Lower leg skin (tissue), 3 donors: ENCODE results near the gene ECM2.

Experiments used
- CTCF ChIP-seq, 3 donors: fragments of 450-650 bp; IDR thresholded peaks; one replicate each; pipeline ENCODE4 v1.5.1; 2016; ENCODE audit warnings: antibody characterized with exemption in 3 of 3, mild to moderate bottlenecking in 3 of 3, moderate library complexity in 2 of 3
- POLR2A ChIP-seq, 2 donors: fragments of 450-650 bp; IDR thresholded peaks; one replicate each; pipeline ENCODE4 v1.6.1; 2016 to 2017; ENCODE audit warnings: antibody characterized with exemption in 2 of 2, mild to moderate bottlenecking in 1 of 2, moderate library complexity in 1 of 2

- no peak for TF ChIP-seq CTCF (IDR thresholded peaks at IDR 0.05)
- no peak for TF ChIP-seq POLR2A (IDR thresholded peaks at IDR 0.05)
Observed at GRCh38 chr9:92463984-92464383, 71.8 kb downstream of the ECM2 start.
